ENCODE results near the gene GPC6. TPM values are rescaled to one million over a fixed set of nuclear protein-coding genes. Genes with fewer than 3 reads are reported as not detected.

The GPC6 gene
- total RNA-seq, 1 donor from 2014 or later = 42.9 TPM

DNA sequence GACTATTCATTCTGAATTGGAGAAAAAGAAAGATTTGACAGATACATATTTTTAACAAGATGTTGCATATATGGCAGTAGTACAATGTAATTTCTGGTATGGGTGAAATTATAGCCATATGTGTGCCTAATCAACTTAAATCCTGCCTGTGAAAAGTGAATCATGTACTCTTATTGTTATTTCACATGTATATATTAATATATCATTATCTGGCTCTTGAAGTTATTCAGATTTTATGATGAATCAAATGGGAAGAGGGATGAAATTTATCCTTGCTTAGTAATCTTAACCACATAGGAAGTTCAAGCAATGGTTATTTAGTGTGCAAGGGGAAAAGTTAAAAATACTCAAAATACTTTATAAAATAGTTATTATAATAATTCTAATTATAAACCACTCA lies 80.5 kb downstream of the GPC6 start:
- no peaks in the 10 kb centered on the region for H3K9me3 Mint-ChIP-seq
- no peak overlapping the region for H3K4me2 ChIP-seq

DNA sequence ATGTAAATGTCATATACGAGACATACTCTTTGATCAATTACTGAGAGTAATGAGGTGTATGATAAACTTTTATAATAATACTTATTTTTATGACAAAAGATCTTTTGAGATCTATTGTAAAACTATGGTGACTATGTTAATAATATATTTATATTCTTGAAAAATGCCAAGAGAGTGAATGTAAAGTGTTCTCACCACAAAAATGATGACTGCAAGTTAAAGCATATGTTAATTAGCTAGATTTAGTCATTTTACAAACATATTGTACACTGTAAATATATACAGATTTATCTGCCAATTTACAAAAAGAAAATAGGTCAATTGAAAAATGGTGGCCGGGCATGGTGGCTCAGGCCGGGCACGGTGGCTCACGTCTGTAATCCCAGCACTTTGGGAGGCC lies 81.0 kb downstream of the GPC6 start:
- no peak overlapping the region for H3K4me2 ChIP-seq
- no peaks in the 10 kb centered on the region for H3K27me3 ChIP-seq
- H3K36me3 Mint-ChIP-seq = no peaks in the 10 kb centered on the region
- no peak overlapping the region for H3K9ac ChIP-seq
- no peak overlapping the region for H3K4me3 ChIP-seq
- H3K27me3 Mint-ChIP-seq (ENCODE audit: insufficient read depth, low read depth) = no peaks in the 10 kb centered on the region
- H3K4me3 Mint-ChIP-seq = no peak overlapping the region
- no peaks in the 10 kb centered on the region for H3K9me3 ChIP-seq (ENCODE audit: low read depth)
- no peaks in the 10 kb centered on the region for H3F3A ChIP-seq (ENCODE audit: low read depth)
- no peak overlapping the region for H2AFZ ChIP-seq (replicated peaks)
- no peaks in the 10 kb centered on the region for H3K36me3 ChIP-seq
- H4K20me1 ChIP-seq (ENCODE audit: low read depth) = no peaks in the 10 kb centered on the region
- H3K4me1 ChIP-seq = peaks cover 22% of the 10 kb centered on the region
- TF ChIP-seq EZH2phosphoT487 (IDR thresholded peaks at IDR 0.05) = no peak
- TF ChIP-seq, protein P1, sequence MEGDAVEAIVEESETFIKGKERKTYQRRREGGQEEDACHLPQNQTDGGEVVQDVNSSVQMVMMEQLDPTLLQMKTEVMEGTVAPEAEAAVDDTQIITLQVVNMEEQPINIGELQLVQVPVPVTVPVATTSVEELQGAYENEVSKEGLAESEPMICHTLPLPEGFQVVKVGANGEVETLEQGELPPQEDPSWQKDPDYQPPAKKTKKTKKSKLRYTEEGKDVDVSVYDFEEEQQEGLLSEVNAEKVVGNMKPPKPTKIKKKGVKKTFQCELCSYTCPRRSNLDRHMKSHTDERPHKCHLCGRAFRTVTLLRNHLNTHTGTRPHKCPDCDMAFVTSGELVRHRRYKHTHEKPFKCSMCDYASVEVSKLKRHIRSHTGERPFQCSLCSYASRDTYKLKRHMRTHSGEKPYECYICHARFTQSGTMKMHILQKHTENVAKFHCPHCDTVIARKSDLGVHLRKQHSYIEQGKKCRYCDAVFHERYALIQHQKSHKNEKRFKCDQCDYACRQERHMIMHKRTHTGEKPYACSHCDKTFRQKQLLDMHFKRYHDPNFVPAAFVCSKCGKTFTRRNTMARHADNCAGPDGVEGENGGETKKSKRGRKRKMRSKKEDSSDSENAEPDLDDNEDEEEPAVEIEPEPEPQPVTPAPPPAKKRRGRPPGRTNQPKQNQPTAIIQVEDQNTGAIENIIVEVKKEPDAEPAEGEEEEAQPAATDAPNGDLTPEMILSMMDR (IDR thresholded peaks at IDR 0.05) = no peak
- TF ChIP-seq EZH2 (IDR thresholded peaks at IDR 0.05) = no peak
- no peak overlapping the region for H3K27ac Mint-ChIP-seq
- H3K27ac ChIP-seq = no peak overlapping the region
- no peaks in the 10 kb centered on the region for H3K79me2 ChIP-seq (ENCODE audit: low read depth)
- H3K4me1 Mint-ChIP-seq = peaks cover 34% of the 10 kb centered on the region
- no peaks in the 10 kb centered on the region for H3K9me3 Mint-ChIP-seq
- DNase-seq (ENCODE audit: low spot score) = no peak

More for the DNA sequence above, 80.5 kb downstream of the GPC6 start:
- Histone ChIP-seq H4K20me1 (ENCODE audit: low read depth) (no peaks in the 10 kb centered on the region), H3K4me1 (peaks cover 22% of the 10 kb centered on the region), H3K9me3 (ENCODE audit: low read depth) (no peaks in the 10 kb centered on the region), H3F3A (ENCODE audit: low read depth) (no peaks in the 10 kb centered on the region), H3K4me3 (no peak overlapping the region), H3K27ac (no peak overlapping the region), H3K36me3 (no peaks in the 10 kb centered on the region), H3K27me3 (no peaks in the 10 kb centered on the region), H2AFZ (replicated peaks) (no peak overlapping the region), H3K79me2 (ENCODE audit: low read depth) (no peaks in the 10 kb centered on the region), H3K9ac (no peak overlapping the region)
- H3K4me3 Mint-ChIP-seq = no peak overlapping the region
- H3K4me1 Mint-ChIP-seq = peaks cover 34% of the 10 kb centered on the region
- no peak for TF ChIP-seq EZH2phosphoT487 (IDR thresholded peaks at IDR 0.05)
- TF ChIP-seq EZH2 (IDR thresholded peaks at IDR 0.05) = no peak
- TF ChIP-seq, protein P1 (IDR thresholded peaks at IDR 0.05) = no peak
- no peaks in the 10 kb centered on the region for H3K27me3 Mint-ChIP-seq (ENCODE audit: insufficient read depth, low read depth)
- H3K27ac Mint-ChIP-seq = no peak overlapping the region
- H3K36me3 Mint-ChIP-seq = peaks cover 2% of the 10 kb centered on the region
- no peak for DNase-seq (ENCODE audit: low spot score)

DNA sequence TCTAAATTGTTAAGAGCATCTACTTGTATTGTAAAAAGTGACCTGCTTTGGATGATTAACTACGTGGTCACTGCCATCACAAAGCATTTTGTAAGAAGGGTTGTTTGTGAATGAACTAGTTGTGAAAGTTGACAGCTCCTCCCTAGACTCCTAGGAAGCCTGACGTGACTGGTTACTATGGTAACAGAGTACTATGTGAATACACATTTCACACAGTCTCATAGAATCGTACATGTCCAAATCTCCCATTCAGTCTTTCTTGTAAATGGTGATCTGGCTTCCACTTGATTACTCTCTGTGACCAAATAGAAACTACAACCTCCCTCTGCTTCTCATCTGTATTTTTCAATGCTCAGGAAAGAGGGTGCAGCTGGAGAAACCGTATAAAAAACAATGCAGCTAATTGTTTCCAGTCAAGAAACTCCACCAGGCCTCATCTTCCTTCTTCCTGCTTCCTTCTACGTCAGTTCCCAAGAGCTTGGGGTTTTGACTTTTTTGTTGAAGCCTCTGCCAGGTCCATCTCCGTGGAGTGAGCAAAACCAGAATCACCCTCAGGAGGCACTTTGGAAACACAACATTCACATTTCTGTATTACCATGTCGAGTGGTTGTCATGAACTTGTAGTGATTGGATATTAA lies 83.4 kb downstream of the GPC6 start:
- peak; percentile 29 for DNase-seq (ENCODE audit: low spot score)
- no peak overlapping the region for H3K27ac ChIP-seq

More for the DNA sequence above, 83.4 kb downstream of the GPC6 start:
- H3K79me2 ChIP-seq (ENCODE audit: low read depth) = no peaks in the 10 kb centered on the region
- no peaks in the 10 kb centered on the region for H3K9me3 ChIP-seq (ENCODE audit: low read depth)
- no peaks in the 10 kb centered on the region for H3K9me3 Mint-ChIP-seq
- TF ChIP-seq EZH2 (IDR thresholded peaks at IDR 0.05) (no peak), EZH2phosphoT487 (IDR thresholded peaks at IDR 0.05) (no peak)
- TF ChIP-seq, protein P1 (IDR thresholded peaks at IDR 0.05) = no peak
- H3K4me1 ChIP-seq = peaks cover 13% of the 10 kb centered on the region
- H2AFZ ChIP-seq (replicated peaks) = no peak overlapping the region
- no peaks in the 10 kb centered on the region for H4K20me1 ChIP-seq (ENCODE audit: low read depth)
- H3K36me3 Mint-ChIP-seq = no peaks in the 10 kb centered on the region
- H3K36me3 ChIP-seq = no peaks in the 10 kb centered on the region
- no peak overlapping the region for H3K4me3 ChIP-seq
- no peak overlapping the region for H3K4me2 ChIP-seq
- no peaks in the 10 kb centered on the region for H3F3A ChIP-seq (ENCODE audit: low read depth)
- no peak overlapping the region for H3K9ac ChIP-seq
- H3K4me1 Mint-ChIP-seq = peaks cover 30% of the 10 kb centered on the region
- peak overlapping the region; percentile 90 for H3K27ac Mint-ChIP-seq
- H3K27me3 ChIP-seq = no peaks in the 10 kb centered on the region
- peak overlapping the region; percentile 63 for H3K4me3 Mint-ChIP-seq
- no peaks in the 10 kb centered on the region for H3K27me3 Mint-ChIP-seq (ENCODE audit: insufficient read depth, low read depth)

Data from neural progenitor cell (in vitro differentiated cells).